ENCODE data around the gene NDUFB5. TPM values are rescaled to one million over a fixed set of nuclear protein-coding genes. Genes with fewer than 3 reads are reported as not detected.

Gene NDUFB5
- total RNA-seq, 1 experiment from 2014 or later: 78.9 TPM

DNA sequence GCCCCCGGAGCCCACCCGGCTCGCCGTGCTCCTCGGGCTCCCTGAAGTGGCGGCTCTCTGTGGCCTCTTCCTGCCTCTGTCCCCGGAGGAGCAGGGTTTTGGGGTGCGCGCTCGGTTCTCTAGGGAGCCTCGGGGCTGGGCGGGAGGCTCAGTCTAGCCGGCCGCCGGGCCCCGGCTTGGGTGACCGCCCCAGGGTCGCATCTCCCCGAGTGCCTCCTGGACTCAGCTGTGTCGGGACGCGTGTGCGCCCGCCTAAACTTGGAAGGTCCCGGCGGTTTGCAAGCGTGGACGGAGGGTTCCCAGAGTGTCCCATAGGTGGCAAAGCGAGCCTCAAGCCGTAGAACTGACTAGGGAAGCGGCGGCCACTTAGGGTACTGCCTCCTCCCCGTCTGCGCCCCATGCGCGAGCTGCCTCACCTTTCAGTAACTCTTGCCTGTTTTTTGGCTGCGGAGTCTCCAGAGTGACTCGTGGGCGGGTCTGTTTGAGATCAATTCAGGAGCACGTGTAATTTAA, 41.3 kb upstream of the NDUFB5 start:
- Histone ChIP-seq H3K14ac (ENCODE audit: insufficient read depth, low read length) (peak overlapping the region; percentile 85), H2AK5ac (ENCODE audit: insufficient read length, low read length) (no peak overlapping the region), H3K23ac (ENCODE audit: insufficient read length, low read depth, low read length) (no peak overlapping the region), H2BK5ac (ENCODE audit: insufficient read length, low read length) (no peak overlapping the region), H3K27ac (ENCODE audit: insufficient read length, low read depth, low read length) (no peak overlapping the region), H3K4ac (ENCODE audit: low read depth, low read length) (no peak overlapping the region), H3K9ac (ENCODE audit: extremely low read depth, insufficient read length, low read length) (peak overlapping the region; percentile 79), H4K5ac (ENCODE audit: insufficient read length, low read depth, low read length) (no peak overlapping the region), H3K23me2 (ENCODE audit: insufficient read length, low read depth, low read length, poor library complexity, severe bottlenecking) (peaks cover 5% of the 10 kb centered on the region), H2AFZ (ENCODE audit: low read length) (no peak overlapping the region), H3K56ac (ENCODE audit: insufficient read length, low read depth, low read length) (no peak overlapping the region), H4K91ac (ENCODE audit: insufficient read length, low read depth, low read length) (no peak overlapping the region), H3K79me1 (ENCODE audit: insufficient read depth, low read depth, low read length, poor library complexity, severe bottlenecking) (peaks cover 14% of the 10 kb centered on the region), H3K27me3 (ENCODE audit: insufficient read depth, low read length) (no peaks in the 10 kb centered on the region), H2BK20ac (ENCODE audit: low read depth, low read length, poor library complexity, severe bottlenecking) (no peak overlapping the region), H3K4me1 (ENCODE audit: insufficient read depth, low read length) (no peaks in the 10 kb centered on the region), H3K79me2 (ENCODE audit: insufficient read depth, low read length) (peaks cover 12% of the 10 kb centered on the region; the same call in 1 of the 2 replicates), H2BK120ac (ENCODE audit: low read depth, low read length, poor library complexity, severe bottlenecking) (no peak overlapping the region), H3K4me2 (ENCODE audit: insufficient read depth, insufficient read length, low read length) (peak overlapping the region; percentile 75), H2BK12ac (ENCODE audit: insufficient read length, low read depth, low read length) (no peak overlapping the region), H3K18ac (ENCODE audit: insufficient read length, low read depth, low read length) (peak overlapping the region; percentile 45), H4K20me1 (ENCODE audit: control insufficient read depth, insufficient read depth, insufficient read length) (no peaks in the 10 kb centered on the region), H2BK15ac (ENCODE audit: low read depth, low read length) (no peak overlapping the region), H4K8ac (replicated peaks; ENCODE audit: insufficient read length, low read depth, low read length) (no peak overlapping the region), H3K9me3 (ENCODE audit: control insufficient read depth, low read depth, low read length) (no peaks in the 10 kb centered on the region), H3T11ph (ENCODE audit: low read length) (no peak overlapping the region)
- H3K36me3 Mint-ChIP-seq (ENCODE audit: insufficient read depth in 1 of 3, low read depth in 3 of 3): no peaks in the 10 kb centered on the region
- peak; percentile 71 for DNase-seq
- H3K4me3 Mint-ChIP-seq: peak overlapping the region; percentile 95 to 98
- WGBS (ENCODE audit: extremely low coverage, insufficient read length, low lambda C conversion rate): no CpG with 5 or more reads among the region's 40 CpGs
- TF ChIP-seq, protein P1, sequence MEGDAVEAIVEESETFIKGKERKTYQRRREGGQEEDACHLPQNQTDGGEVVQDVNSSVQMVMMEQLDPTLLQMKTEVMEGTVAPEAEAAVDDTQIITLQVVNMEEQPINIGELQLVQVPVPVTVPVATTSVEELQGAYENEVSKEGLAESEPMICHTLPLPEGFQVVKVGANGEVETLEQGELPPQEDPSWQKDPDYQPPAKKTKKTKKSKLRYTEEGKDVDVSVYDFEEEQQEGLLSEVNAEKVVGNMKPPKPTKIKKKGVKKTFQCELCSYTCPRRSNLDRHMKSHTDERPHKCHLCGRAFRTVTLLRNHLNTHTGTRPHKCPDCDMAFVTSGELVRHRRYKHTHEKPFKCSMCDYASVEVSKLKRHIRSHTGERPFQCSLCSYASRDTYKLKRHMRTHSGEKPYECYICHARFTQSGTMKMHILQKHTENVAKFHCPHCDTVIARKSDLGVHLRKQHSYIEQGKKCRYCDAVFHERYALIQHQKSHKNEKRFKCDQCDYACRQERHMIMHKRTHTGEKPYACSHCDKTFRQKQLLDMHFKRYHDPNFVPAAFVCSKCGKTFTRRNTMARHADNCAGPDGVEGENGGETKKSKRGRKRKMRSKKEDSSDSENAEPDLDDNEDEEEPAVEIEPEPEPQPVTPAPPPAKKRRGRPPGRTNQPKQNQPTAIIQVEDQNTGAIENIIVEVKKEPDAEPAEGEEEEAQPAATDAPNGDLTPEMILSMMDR (conservative IDR thresholded peaks at IDR 0.05): peak; percentile 56
- H3K9me3 Mint-ChIP-seq: no peaks in the 10 kb centered on the region
- H3K4me1 Mint-ChIP-seq: peaks cover 5 to 8% of the 10 kb centered on the region in 2 experiments
- H3K27ac Mint-ChIP-seq: peak overlapping the region in 2 of 3 experiments; percentile 87 to 88; a peak in 4 of 7 replicates
- no peaks in the 10 kb centered on the region for H3K27me3 Mint-ChIP-seq (ENCODE audit: low read depth)

Measured in H9 (cell line).